Activated CD8-positive, alpha-beta T cell treated with anti-CD3 and anti-CD28 coated beads for 36 hours (primary cell): ENCODE results near the gene CASQ2. TPM values are rescaled to one million over a fixed set of nuclear protein-coding genes. Genes with fewer than 3 reads are reported as not detected.

Experiments used
- ATAC-seq: fragments of 200-7000 bp; cut with Tn5 transposase; one replicate; pipeline ENCODE4 v1.10.0; 2021; ENCODE audit warnings: mild to moderate bottlenecking, moderate library complexity
- CTCF ChIA-PET: fragments of 350-600 bp; sonication (Branson Sonifier 250); formaldehyde crosslinking; loops from one replicate; lab custom pipeline; 2021; ENCODE audit warnings: antibody characterized with exemption; lab: Charles Lee
- POLR2A ChIA-PET: fragments of 350-600 bp; sonication (Branson Sonifier 250); formaldehyde crosslinking; loops from one replicate; lab custom pipeline; 2021; ENCODE audit warnings: antibody characterized with exemption; lab: Charles Lee
- DNase-seq: peaks from one replicate; pipeline ENCODE4 v3.0.0-alpha.2; 2020
- H3K27ac Mint-ChIP-seq: one replicate; pipeline ENCODE4 v1.8.0; 2021; ENCODE audit warnings: mild to moderate bottlenecking, mixed read lengths
- H3K27me3 Mint-ChIP-seq: one replicate; pipeline ENCODE4 v1.8.0; 2021; ENCODE audit warnings: mixed read lengths
- H3K36me3 Mint-ChIP-seq: one replicate; pipeline ENCODE4 v1.8.0; 2021; ENCODE audit warnings: low read depth, mixed read lengths
- H3K4me1 Mint-ChIP-seq: one replicate; pipeline ENCODE4 v1.8.0; 2021; ENCODE audit warnings: low read depth, mixed read lengths
- H3K4me3 Mint-ChIP-seq: one replicate; pipeline ENCODE4 v1.8.0; 2021; ENCODE audit warnings: mild to moderate bottlenecking, moderate library complexity, mixed read lengths
- H3K9me3 Mint-ChIP-seq: one replicate; pipeline ENCODE4 v1.8.0; 2021; ENCODE audit warnings: mixed read lengths
- intact Hi-C: fragments of 100-400 bp; cut with micrococcal nuclease; formaldehyde crosslinking; loops from one replicate; pipeline ENCODE4 v1.10.0; 2022
- total RNA-seq, 2 experiments: library from RNA; stranded (reverse); gene quantifications; one replicate each; pipeline ENCODE4 v1.2.3, GENCODE V29; 2021
- TF ChIP-seq, protein P1 (sequence below): fragments of 200-600 bp; IDR thresholded peaks from one replicate; pipeline ENCODE4 v1.8.0; 2022; ENCODE audit warnings: antibody characterized with exemption, mild to moderate bottlenecking

CASQ2 gene
- total RNA-seq, 2 experiments from 2014 or later = not detected

DNA sequence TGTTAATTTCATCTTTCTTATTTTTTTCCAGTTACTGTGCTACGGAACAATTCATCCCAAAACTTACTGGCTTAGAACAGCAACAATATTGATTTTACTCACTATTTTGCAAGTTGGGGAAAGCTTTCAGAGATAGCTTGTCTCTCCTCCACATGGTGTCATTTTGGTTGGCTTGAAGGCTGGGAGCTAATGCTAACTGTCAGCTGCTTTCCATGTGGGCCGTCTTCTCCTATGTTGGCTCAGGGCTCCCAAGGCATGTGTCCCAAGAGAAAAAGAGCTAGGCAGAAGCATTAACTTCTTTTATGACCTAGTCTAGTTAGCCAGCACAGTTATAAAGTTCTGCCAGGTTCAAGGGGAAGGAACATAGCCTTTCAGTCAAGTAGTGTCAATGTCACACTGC is 33.9 kb upstream of the CASQ2 start:
- Mint-ChIP-seq H3K27me3 (peaks cover 15% of the 10 kb centered on the region), H3K36me3 (no peaks in the 10 kb centered on the region), H3K4me1 (no peaks in the 10 kb centered on the region), H3K9me3 (no peaks in the 10 kb centered on the region), H3K27ac (no peak overlapping the region), H3K4me3 (no peak overlapping the region)
- intact Hi-C loops = no loop called here
- ChIA-PET CTCF (interaction anchor here (1.2 kb wide), 1 partner anchor 90 kb away, joined by 3 read pairs; no protein-coding TSS in a partner anchor), POLR2A (no interaction called here)
- DNase-seq = no peak
- no peak for ATAC-seq
- TF ChIP-seq, protein P1, sequence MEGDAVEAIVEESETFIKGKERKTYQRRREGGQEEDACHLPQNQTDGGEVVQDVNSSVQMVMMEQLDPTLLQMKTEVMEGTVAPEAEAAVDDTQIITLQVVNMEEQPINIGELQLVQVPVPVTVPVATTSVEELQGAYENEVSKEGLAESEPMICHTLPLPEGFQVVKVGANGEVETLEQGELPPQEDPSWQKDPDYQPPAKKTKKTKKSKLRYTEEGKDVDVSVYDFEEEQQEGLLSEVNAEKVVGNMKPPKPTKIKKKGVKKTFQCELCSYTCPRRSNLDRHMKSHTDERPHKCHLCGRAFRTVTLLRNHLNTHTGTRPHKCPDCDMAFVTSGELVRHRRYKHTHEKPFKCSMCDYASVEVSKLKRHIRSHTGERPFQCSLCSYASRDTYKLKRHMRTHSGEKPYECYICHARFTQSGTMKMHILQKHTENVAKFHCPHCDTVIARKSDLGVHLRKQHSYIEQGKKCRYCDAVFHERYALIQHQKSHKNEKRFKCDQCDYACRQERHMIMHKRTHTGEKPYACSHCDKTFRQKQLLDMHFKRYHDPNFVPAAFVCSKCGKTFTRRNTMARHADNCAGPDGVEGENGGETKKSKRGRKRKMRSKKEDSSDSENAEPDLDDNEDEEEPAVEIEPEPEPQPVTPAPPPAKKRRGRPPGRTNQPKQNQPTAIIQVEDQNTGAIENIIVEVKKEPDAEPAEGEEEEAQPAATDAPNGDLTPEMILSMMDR = no peak

DNA sequence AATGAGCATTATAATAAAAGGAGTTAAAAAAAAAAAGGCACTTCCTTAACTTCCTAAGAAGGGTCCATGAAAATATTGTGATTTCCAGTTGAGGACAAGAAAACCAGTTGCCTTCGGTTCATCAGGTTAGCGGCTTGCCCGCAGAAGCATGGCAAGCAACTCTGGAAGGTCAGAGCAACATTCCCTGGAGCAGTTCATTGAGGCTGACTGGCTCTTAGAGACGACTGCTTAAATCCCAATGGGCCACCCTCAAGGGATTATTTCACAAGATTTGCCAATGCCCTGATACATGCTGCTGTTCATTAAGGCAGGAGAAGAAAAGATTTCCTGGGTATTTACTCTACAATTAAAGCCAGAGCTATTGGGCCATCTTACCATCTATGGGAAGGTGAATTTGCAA is 29.0 kb upstream of the CASQ2 start:
- TF ChIP-seq, protein P1 = no peak
- CTCF ChIA-PET = no interaction called here
- Mint-ChIP-seq H3K4me1 (no peaks in the 10 kb centered on the region), H3K36me3 (no peaks in the 10 kb centered on the region), H3K4me3 (no peak overlapping the region), H3K27me3 (peaks cover 16% of the 10 kb centered on the region), H3K27ac (no peak overlapping the region), H3K9me3 (no peaks in the 10 kb centered on the region)
- ATAC-seq (no peak), DNase-seq (no peak)
- intact Hi-C loops = no loop called here
- POLR2A ChIA-PET = interaction anchor here (1.2 kb wide), 1 partner anchor 9 kb away, joined by 3 read pairs; no protein-coding TSS in a partner anchor

DNA sequence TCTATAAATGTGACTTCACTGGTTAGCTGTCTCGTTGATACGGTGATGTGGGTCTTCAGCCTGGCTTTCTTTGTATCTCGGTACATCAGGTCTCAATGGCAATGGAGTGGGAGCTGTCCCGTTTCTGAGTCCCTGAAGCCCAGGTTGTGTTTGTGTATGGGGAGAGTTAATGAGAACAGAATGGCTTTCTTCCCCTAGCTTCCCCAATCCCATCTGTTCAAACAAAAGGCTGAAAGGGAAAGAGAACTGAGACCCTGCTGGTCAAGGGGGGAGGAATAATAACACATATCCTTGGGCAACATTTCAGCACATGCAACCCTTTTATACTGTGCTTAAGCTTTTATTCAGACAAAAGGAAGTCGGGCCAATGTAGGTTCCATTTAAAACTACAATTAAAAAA is 28.4 kb upstream of the CASQ2 start:
- TF ChIP-seq, protein P1 = no peak
- Mint-ChIP-seq H3K27ac (no peak overlapping the region), H3K27me3 (peaks cover 19% of the 10 kb centered on the region), H3K4me1 (no peaks in the 10 kb centered on the region), H3K9me3 (no peaks in the 10 kb centered on the region), H3K36me3 (no peaks in the 10 kb centered on the region), H3K4me3 (no peak overlapping the region)
- CTCF ChIA-PET = no interaction called here
- no peak for ATAC-seq
- no peak for DNase-seq
- POLR2A ChIA-PET = no interaction called here
- intact Hi-C loops = no loop called here

GRCh38 chr1:115796036-115796435 is 27.5 kb upstream of the CASQ2 start:
- peaks cover 17% of the 10 kb centered on the region for H3K27me3 Mint-ChIP-seq
- H3K9me3 Mint-ChIP-seq = no peaks in the 10 kb centered on the region
- H3K36me3 Mint-ChIP-seq = no peaks in the 10 kb centered on the region
- ATAC-seq = no peak
- no peaks in the 10 kb centered on the region for H3K4me1 Mint-ChIP-seq
- no peak overlapping the region for H3K4me3 Mint-ChIP-seq
- TF ChIP-seq, protein P1 = no peak
- ChIA-PET POLR2A (interaction anchor here (0.6 kb wide), 1 partner anchor 19 kb away, joined by 4 read pairs; no protein-coding TSS in a partner anchor), CTCF (no interaction called here)
- H3K27ac Mint-ChIP-seq = no peak overlapping the region
- DNase-seq = no peak
- intact Hi-C loops = no loop called here

DNA sequence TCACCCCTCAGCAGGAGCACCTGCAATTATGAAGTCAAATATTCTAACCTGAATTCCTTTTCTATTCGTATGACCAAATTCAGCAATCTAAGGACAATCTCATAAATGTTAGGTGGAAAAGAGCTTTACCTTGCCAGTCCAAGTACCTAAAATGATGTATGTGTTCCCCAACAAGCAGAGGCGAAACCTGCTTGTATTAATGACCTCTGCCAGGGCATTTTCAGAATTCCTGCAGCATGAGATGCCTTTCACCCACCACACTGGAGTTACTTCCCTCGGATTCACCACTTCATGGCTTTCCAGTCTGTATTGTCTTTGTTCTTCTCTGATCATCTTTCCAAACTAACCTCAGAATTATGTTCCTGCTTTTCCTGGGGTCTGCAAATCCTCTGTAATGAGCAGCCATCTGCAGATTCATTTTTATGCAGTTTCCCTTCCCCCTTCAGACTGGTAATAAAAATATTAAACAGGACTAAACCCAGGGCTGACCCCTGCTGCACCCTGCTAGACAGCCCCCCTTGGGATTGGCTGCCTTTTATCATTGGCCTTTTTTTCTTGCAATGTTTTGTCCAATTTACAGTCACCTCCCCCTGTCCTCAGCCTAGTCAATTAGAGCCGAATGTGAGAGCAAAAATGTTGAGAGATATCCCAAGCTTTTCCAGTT is 26.6 kb upstream of the CASQ2 start:
- intact Hi-C loops = no loop called here
- TF ChIP-seq, protein P1 = no peak
- no peak overlapping the region for H3K4me3 Mint-ChIP-seq
- CTCF ChIA-PET = no interaction called here
- POLR2A ChIA-PET = interaction anchor here (0.6 kb wide), 1 partner anchor 20 kb away, joined by 4 read pairs; no protein-coding TSS in a partner anchor
- H3K27ac Mint-ChIP-seq = no peak overlapping the region
- ATAC-seq (no peak), DNase-seq (no peak)
- H3K4me1 Mint-ChIP-seq = no peaks in the 10 kb centered on the region
- no peaks in the 10 kb centered on the region for H3K36me3 Mint-ChIP-seq
- H3K9me3 Mint-ChIP-seq = no peaks in the 10 kb centered on the region
- peaks cover 17% of the 10 kb centered on the region for H3K27me3 Mint-ChIP-seq
